GM21723 (cell line): Measurements from ENCODE around the gene CRAMP1.

Experiments used
- ATAC-seq: cut with Tn5 transposase; IDR thresholded peaks from one replicate; pipeline ENCODE4 v1.9.1; 2021; ENCODE audit warnings: mild to moderate bottlenecking, moderate library complexity; ENCODE audit not compliant: unreplicated experiment

Gene CRAMP1

DNA sequence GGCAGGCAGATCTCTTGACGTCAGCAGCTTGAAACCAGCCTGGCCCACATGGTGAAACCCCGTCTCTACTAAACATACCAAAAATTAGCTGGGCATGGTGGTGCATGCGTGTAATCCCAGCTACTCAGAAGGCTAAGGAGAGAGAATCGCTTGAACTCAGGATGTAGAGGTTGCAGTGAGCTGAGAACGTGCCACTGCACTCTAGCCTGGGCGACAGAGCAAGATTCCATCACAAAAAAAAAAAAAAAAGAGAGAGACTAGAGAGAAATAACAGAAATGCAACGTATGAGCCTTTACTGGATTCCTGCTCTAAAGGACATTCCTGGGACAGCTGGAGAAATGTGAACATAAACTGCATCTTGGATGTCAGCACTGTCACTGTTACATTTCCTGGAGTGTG lies 11.1 kb upstream of the CRAMP1 start:
- no peak for ATAC-seq

DNA sequence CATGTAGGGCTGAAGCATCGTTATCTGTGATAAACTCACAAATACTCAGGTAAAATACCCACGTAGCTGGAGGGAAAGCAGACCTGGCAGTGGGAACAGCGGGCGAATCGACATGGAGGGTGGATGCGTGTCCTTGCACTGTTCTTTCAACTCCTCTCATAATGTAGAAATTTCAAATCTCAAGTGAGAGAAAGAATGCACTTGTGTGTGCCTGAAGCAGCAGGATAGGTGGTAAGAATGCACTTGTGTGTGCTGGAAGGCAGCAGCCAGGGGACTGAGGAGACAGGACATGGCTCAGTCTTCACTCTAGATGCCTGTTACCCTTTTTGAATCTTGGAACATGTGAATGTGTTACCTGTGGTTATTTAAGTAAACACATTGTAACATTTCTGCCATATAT lies 10.7 kb upstream of the CRAMP1 start:
- ATAC-seq: no peak

DNA sequence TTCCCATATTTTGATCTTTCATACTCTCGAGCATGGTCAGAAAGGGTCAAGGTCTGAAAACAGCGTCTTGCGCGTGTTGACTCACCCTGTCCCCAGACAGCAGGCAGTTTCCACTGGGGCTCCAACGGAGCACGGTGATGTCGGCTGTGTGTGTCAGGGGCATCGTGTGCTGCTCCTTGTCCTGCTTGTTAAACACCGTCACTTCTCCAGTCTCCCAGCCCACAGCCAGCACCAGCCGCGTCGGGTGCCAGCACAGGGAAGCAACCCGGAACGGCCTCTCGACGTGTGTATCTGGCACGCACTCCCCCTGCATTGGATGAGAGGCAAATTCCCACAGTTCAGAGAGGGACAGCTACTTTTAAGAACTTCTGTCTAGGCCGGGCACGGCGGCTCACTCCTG lies 9.9 kb upstream of the CRAMP1 start:
- ATAC-seq: no peak

GRCh38 chr16:1606774-1607173 lies 5.4 kb upstream of the CRAMP1 start:
- no peak for ATAC-seq

DNA sequence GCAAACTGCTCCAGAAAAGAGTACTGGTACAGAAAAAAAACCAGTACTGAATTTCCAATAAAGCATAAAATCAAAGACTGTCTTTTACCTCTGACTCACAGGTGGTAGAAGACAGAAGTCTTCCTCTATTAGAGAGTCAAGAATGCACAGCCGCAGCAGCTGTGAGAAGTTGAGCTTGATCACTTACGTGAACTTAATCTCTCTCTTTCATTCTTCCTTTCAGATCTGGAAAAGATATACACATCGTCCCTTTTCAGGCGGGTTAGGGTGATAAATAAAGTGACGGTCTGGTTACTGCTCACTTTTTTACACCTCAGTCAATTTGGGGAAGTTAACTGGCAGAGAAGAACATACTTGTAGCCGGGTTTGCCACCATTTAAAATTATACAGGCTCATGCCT lies 4.2 kb upstream of the CRAMP1 start:
- no peak for ATAC-seq

DNA sequence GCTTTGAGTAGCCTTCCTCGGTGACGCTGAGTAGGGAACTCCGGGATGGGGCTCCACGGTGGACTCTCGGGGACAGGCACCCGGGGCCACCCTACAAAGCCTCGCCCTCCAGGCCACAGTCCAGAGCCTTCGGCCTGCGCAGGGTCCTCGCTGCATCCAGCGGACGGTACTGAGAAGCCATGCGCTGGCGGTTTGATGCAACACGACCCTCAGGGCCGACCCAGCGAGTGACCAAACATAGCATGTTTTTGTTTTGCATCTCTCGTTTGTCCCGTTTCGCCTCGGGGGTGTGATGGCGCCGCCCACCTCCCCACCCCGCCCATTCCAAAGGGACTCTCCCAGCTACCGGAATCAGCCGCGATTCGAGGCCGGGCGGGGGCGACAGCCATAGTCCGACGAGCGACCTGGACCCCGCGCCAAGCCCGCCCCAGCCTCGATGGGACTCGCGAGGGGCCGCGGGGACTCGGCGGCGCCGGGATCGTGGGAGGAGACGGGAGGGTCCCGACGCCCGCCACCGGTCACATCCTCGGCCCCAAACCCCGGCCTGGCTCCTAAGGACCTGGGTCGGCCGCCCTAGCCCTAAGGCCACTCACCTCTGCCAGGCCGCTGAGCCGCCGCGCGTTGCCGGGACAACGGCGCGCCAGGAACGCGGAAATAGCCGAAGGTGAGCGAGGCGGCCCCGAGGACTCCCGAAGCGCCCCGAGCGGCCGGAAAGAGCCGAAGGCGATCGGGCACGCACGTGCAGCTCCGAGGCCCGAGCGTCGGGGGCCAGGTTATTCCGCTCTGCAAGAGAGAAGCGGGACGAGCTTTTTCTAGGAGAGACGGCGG lies 1.9 kb upstream of the CRAMP1 start:
- ATAC-seq: peak; percentile 52

DNA sequence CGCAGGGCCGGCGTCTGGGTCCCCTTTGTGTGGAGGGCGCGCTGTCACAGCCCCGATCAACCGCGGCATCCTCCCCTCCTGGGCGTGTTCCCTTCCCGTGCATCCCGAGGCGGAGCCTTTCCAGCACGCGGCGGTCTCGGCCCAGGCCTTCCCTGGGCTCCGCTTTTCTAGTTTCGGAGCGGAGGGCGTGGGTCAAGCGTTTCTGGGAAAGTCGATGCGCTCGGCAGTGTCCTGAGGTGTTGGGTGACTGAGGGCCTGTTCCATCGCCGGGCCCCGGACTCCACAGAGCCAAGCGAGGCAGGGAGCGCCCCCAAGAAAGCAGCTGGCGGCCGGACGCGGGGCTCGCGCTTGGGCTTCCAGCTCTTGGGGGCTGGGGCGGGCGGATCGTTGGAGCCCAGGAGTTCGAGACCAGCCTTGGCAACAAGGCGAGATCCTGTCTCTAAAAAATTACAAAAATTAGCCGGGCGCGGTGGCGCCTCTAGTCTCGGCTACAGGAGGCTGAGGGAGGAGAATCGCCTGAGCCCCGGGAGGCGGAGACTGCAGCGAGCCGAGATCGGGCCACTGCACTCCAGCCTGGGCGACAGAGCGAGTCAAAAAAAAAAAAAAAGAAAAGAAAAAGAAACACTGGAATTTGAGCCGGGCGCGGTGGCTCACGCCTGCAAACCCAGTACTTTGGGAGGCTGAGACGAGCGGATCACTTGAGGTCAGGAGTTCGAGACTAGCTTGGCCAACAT lies 1.1 kb upstream of the CRAMP1 start:
- ATAC-seq: no peak

DNA sequence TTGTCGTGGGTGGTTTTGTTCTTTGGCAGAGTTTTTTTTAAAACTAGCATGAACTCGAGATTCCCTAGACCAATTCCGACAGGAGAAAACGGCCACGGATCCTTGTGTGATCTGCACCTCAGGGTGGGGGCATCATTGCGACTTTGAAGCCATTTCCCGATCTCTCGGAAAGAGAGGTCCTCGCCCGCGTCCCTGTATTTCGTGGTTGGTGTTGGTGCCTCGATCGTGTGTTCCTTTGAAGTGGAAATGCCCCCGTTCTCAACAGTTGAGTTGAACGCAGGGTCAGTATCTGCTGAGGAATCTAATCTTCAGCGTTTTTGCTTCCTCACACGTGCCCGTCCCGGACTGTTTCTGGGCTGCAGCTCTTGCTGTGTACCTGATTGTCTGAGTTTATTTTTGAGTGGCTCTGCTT lies 1.1 kb downstream of the CRAMP1 start:
- ATAC-seq: no peak

- ATAC-seq: no peak
Measured at GRCh38 chr16:1613728-1614455, 1.7 kb downstream of the CRAMP1 start.

DNA sequence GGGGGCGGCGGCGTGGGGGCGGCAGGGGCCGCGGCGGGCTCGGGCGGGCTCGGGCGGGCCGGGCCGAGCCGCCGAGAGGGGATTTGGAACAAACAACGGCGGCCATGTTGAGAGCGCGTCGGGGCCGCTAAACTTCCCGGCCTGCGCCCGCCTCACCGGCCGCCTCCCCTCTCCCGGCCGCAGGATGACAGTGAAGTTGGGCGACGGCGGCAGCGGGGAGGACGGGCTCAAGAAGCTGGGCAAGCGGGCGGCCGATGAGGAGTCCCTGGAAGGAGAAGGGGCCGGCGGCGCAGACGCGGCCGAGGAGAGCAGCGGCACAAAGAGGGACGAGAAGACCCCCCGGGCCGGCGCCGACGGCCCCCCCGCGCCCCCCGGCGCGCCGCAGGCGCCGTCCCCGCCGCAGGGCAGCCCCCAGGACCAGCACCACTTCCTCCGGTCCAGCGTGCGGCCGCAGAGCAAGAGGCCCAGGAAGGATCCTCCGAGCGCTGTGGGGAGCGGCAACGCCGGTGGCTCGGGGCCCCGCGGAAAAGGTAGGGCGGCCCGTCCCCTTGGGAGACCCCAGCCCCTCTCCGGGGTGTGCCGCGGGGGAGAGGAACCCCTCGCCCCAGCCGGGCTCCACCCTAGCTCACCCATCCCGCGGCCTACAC lies 2.4 kb downstream of the CRAMP1 start:
- no peak for ATAC-seq

DNA sequence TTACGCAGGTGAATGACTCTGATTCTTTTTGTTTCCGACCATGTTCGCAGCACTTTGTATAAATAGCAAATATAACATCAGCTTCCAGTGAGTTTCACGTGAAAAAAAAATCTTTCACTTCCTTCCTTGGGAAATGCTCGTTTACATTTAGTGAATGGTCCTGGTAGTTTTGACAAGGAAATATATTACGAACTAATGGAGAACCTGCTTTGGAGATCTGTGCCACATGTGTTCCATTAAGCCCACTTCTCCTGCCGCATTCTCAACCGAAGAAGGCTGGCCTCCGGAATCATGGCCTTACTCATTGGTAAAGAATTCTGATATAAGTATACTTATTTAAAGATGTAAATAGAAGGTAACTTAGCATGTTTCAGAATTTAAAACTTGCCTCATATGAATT lies 3.6 kb downstream of the CRAMP1 start:
- ATAC-seq: no peak

DNA sequence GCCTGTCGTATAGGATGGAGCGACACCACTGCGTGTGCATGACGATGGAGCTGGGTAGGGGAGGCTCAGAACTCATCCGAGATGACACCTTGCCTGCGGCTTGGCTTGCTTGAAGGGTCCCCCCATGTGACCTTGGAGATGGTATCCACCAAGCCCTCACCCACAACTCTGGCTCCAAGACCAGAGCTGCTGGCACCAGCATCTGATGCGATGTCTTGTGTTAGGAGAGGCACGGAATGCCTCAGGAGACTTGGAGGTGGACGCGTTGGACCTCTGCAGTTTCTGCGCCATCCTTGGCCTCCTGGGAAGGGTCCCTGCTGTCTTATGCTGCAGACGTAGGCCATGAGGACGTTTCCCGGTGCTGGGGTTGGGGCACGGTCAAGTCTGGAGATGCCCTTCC lies 7.8 kb downstream of the CRAMP1 start:
- ATAC-seq: no peak

DNA sequence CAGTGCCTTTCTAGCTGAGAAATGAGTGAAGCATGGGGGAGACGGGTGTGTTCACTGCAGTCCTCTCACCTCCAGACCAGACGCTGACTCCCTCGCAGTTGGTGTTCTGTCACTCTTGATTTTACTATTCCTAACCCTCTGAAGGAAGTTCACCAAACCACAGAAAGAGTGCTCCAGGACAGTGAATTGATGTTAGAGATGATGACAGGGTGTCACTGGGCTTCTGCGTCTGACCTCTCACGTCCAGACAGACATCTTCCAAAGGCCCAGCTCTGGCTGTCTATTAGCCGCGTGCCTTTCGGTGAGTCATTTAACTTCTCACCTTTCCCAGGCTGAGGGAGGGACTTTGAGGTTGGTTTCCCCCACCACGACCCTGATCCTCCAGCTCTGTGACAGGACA lies 8.2 kb downstream of the CRAMP1 start:
- no peak for ATAC-seq

GRCh38 chr16:1621851-1622250 lies 9.7 kb downstream of the CRAMP1 start:
- ATAC-seq: no peak

GRCh38 chr16:1626327-1626726 lies 14.2 kb downstream of the CRAMP1 start:
- ATAC-seq: no peak

DNA sequence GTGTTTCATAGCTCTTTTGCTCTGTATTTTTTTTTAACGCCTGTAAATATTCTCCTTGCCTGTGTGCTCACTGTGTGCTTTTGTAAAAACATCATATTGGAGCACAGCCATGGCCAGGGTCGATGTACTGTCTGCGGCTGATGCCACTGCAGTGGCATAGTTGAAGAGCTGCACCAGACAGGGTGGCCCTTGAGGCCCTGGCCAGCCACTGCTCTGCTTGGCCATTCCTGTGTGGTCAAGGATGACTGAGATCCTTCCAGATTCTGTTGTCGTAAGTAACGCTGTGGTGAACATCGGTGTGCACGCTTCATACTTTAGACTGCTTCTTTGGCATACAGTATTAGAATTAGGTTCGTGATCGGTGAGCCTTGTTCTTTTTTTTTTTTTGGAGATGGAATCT lies 14.6 kb downstream of the CRAMP1 start:
- no peak for ATAC-seq

- ATAC-seq: no peak
Measured at GRCh38 chr16:1630450-1631213, 18.5 kb downstream of the CRAMP1 start.

- ATAC-seq: no peak
Measured at GRCh38 chr16:1631230-1631629, 19.1 kb downstream of the CRAMP1 start.

- no peak for ATAC-seq
Measured at GRCh38 chr16:1631931-1632637, 19.9 kb downstream of the CRAMP1 start.

GRCh38 chr16:1632638-1632970 lies 20.4 kb downstream of the CRAMP1 start:
- no peak for ATAC-seq
